ENCODE results near the gene SLC16A3.

SLC16A3 gene

DNA sequence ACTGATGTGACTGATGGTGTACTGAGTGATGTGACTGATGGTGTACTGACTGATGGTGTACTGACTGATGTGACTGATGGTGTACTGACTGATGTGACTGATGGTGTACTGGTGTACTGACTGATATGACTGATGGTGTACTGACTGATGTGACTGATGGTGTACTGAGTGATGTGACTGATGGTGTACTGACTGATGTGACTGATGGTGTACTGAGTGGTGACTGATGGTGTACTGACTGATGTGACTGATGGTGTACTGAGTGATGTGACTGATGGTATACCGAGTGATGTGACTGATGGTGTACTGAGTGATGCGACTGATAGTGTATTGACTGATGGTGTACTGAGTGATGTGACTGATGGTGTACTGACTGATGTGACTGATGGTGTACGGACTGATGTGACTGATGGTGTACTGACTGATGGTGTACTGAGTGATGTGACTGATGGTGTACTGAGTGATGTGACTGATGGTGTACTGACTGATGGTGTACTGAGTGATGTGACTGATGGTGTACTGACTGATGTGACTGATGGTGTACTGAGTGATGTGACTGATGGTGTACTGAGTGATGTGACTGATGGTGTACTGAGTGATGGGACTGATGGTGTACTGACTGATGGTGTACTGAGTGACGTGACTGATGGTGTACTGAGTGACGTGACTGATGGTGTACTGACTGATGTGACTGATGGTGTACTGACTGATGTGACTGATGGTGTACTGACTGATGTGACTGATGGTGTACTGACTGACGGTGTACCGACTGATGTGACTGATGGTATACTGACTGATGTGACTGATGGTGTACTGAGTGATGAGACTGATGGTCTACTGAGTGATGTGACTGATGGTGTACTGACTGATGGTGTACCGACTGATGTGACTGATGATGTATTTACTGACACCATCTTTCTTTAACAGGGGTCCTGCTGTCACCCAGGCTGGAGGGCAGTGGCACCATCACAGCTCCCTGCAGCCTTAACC lies 31.4 kb downstream of the SLC16A3 start:
- in situ Hi-C loops (cut with MboI; ENCODE audit: low sequenced_read_pairs), result loop anchor here (10.0 kb wide), 1 partner anchor 145 kb away; no protein-coding TSS in a partner anchor

DNA sequence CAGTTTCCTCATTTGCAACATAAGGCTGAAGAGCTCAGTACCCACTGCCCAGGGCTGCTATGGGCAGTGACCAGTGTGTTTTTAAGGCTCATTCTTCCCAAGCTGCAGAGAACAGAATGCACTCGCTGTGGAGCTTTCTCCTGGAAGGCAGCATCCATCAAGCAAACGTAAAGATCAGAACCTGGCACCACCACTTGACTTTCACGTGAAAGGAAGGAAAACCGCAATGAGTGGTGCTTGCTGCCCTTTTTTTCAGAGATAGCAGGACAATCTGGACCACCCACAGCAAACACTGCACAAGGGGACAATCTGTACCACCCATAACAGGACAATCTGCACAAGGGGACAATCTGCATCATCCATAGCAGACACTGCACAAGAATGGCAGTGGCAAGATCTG lies 33.5 kb downstream of the SLC16A3 start:
- in situ Hi-C loops (cut with MboI; ENCODE audit: low sequenced_read_pairs), result no loop called here

- in situ Hi-C loops (cut with MboI; ENCODE audit: low sequenced_read_pairs), result no loop called here
These were observed 34.8 kb downstream of the SLC16A3 start for GRCh38 chr17:82263641-82264040.

- in situ Hi-C loops (cut with MboI; ENCODE audit: low sequenced_read_pairs), result no loop called here
These were observed 37.3 kb downstream of the SLC16A3 start for GRCh38 chr17:82266142-82266541.

DNA sequence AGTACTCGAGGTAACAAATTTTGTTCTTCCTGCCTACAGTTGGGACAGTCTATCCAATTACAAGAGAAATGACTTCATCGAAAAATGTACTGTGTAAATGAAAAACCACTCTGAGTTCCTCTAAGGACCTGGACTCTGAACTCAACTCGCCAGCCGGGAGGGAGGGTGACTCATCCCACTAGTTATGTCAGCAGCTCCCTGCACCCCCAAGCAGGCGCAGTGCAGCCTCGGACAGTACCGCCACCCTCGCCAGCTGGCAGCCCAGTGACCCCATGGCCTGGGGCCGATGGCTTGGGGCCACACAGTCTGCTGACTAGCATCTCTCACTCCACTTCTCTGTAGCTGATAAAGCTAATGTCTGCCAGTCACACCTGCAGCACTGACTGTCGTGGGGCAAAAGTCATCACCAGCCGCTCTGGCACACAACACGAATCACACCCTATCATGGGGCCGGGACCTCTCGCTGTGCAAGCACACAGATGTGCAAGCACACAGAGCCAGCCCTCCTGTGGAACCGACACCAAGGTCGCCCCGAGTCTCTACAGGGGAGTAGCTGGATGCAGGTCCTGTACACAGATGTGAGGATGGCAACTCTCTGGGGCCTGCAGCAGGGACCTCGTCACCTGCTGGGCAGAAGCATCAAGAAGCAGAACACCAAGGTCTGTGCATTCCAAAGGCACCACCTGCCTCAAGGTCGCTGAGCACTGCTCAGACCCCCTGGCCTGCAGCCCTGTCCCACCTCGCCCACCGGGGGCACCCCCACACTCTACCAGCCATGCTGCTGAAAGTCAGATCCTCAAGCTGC lies 38.9 kb downstream of the SLC16A3 start:
- in situ Hi-C loops (cut with MboI; ENCODE audit: low sequenced_read_pairs), result no loop called here

GRCh38 chr17:82269138-82269881 lies 40.5 kb downstream of the SLC16A3 start:
- in situ Hi-C loops (cut with MboI; ENCODE audit: low sequenced_read_pairs), result no loop called here

DNA sequence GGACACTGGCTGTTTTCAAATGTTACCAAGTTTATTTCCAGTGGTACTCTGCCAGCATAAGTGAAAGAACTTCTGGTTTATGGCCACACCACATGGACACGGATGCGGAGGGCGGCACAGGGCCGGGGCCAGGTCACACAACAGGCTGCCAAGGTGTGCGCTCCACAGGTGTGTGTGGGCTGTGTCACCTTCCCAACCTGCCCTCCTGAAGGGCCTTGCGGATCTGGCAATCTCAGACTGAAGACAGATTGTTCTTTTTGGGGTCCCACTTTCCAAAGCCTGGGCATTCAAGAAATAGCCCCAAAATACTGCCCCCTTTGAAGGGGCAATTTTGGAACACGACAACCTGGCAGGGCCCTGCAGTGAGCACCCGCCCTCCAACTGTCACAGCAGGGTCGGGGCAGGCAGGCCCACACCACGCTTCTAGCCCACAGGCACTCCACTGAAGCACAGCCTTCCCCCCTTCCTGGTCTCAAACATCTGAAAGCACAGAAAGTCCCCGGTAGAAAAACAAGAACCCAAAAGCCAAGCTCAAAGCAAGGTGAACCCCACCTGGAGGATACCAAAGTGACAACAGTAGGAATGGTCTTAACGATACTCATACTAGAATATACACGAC lies 41.1 kb downstream of the SLC16A3 start:
- in situ Hi-C loops (cut with MboI; ENCODE audit: low sequenced_read_pairs), result no loop called here

- in situ Hi-C loops (cut with MboI; ENCODE audit: low sequenced_read_pairs), result no loop called here
These were observed 41.8 kb downstream of the SLC16A3 start for GRCh38 chr17:82270651-82271050.

DNA sequence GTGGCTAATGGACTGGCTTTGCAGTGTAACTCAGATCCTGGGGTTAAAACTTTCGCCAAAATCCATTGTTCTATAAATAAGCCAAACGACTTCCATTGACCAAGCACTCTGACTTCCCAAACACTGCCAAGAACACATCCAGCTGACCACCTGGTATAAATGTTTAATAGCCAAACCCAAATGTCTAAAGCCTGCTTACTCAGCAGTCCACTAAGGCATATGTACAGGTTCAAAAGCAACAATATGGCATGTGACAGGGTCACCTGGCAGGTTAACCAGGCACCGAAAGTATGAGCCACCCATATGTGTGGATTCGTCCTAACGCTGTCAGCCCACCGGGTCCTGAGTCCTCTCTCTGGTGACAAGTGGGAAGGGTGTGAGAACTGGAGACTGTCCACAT lies 42.6 kb downstream of the SLC16A3 start:
- in situ Hi-C loops (cut with MboI; ENCODE audit: low sequenced_read_pairs), result no loop called here

- in situ Hi-C loops (cut with MboI; ENCODE audit: low sequenced_read_pairs), result no loop called here
These were observed 43.9 kb downstream of the SLC16A3 start for GRCh38 chr17:82272495-82273326.

GRCh38 chr17:82273327-82274133 lies 44.7 kb downstream of the SLC16A3 start, which contains the start of gene CSNK1D:
Gene CSNK1D (minus strand): TSS chr17:82273700. CDS start chr17:82273381, 319 bp downstream.
- in situ Hi-C loops (cut with MboI; ENCODE audit: low sequenced_read_pairs), result no loop called here

DNA sequence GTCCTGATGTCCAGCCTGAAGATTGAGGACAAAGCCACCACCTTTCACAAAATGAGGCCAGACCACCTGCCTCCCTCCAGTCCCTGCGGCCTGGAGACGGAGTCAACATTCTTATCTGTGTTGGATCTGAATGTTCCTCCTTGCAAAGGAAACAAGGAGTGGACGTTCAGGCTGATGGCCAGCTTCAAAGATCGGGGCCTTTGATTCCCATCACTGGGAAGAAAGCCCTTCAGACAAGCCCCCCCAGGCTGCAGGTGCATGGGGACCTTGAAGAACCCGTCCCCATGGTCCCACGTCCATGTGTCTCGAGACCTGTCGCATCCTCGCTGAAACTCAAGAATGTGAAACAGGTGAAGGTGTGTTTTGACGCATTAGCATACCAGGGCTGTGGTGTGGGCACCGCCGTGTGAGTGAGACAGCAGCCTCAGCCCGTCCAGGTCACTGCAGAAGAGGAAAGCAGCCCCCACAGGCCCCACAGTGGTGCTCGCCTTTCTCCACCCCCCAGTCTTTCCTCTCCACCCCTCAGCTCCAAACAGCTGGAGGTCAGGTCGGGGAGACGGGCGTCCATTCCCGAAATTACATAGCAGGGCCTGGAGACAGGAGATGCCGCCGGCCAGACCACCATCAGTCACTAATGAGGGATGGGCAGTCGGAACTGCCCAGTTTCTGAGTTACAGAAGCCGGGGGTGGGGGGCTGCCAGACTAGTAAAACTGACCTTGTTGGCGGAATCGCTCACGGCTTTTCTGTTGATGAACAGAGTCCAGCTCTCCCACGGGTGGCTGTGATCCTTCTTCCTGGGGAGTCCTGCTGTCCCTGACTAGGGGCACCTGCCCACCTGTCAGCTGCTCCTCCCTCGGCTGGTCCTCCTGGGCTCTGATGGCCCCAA lies 45.5 kb downstream of the SLC16A3 start:
- in situ Hi-C loops (cut with MboI; ENCODE audit: low sequenced_read_pairs), result no loop called here

- in situ Hi-C loops (cut with MboI; ENCODE audit: low sequenced_read_pairs), result no loop called here
These were observed 46.5 kb downstream of the SLC16A3 start for GRCh38 chr17:82275326-82275725.

DNA sequence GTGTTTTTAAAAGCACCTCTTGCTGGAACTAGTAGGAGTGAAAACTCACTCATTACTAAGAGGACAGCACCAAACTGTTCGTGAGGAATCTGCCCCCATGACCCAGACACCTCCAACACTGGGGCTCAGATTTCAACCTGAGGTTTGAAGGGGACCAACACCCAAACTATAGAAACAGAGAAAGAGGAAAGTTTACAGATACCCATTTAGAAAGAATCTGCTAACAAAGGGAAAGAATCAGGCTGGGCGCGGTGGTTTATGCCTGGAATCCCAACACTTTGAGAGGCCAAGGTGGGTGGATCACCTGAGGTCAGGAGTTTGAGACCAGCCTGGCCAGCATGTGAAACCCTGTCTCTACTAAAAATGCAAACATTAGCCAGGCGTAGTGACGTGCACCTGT lies 48.1 kb downstream of the SLC16A3 start:
- in situ Hi-C loops (cut with MboI; ENCODE audit: low sequenced_read_pairs), result no loop called here

DNA sequence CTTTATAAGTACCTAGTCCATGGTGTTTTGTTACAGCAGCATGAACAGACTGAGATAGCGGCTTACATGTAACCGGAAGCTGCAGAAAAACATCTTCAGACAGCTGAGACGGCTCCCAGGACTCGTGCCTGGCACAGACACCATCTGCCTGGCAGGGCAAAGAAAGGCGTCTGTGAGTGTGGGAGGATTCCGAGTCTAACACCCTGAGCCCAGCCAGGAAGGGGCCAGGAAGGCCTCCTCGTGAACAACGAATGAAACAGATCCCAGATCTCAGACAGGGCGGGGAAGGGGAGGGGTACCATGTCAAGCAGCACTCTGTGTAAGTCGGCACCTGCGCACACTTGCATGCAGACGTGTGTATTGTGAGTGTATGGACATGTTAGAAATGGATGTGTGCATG lies 49.0 kb downstream of the SLC16A3 start:
- in situ Hi-C loops (cut with MboI; ENCODE audit: low sequenced_read_pairs), result no loop called here

GRCh38 chr17:82278308-82278707 lies 49.5 kb downstream of the SLC16A3 start:
- in situ Hi-C loops (cut with MboI; ENCODE audit: low sequenced_read_pairs), result no loop called here

DNA sequence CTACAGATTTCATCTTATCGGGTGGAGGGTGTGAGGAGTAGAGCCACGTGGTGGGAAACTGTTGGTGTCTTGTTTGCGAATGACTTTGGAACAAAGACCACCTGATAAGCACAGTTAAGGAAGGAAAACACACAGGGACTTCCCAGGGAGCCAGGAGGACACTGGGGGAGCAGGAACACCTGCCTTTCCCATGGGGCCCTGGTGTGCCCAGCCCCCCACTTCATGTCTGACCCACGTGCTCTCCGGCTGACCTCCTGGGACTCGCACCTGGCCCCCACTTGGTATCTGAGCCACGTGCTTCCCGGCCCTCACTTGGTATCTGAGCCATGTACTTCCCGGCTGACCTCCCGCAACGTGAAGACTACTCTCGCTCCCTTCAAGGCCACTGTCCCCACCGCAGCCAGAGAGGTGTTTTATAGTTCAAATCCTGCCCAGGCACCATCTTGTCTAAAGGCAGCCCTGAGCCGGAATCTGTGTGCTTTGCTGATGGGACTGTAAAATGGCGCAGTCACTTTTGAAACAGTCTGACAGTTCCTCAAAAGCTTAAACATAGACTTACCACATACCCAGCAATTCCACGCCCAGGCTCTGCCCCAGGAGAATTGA lies 50.0 kb downstream of the SLC16A3 start:
- in situ Hi-C loops (cut with MboI; ENCODE audit: low sequenced_read_pairs), result no loop called here
